AG04449 (cell line): ENCODE data around the gene SOCS4.
A peak's percentile ranks its signal among the peaks of the same experiment; 100 is the strongest.

Experiments
- CTCF ChIA-PET: fragments of 350-600 bp; formaldehyde crosslinking; extraction: SDS; loops from one replicate; lab custom pipeline; 2021; ENCODE audit warnings: antibody characterized with exemption; lab: Yijun Ruan, JAX
- POLR2A ChIA-PET: fragments of 400-600, 350-600 bp; formaldehyde crosslinking; extraction: SDS; loops from one replicate; lab custom pipeline; 2020; ENCODE audit warnings: antibody characterized with exemption, inconsistent platforms; lab: Yijun Ruan, JAX
- DNase-seq: peaks from one replicate; pipeline ENCODE4 v3.0.0-alpha.2; 2010; ENCODE audit warnings: low read depth, low spot score
- H3K4me3 ChIP-seq: 2 replicates; pipeline ENCODE4 v1.5.1; 2011; ENCODE audit warnings: low read depth, mild to moderate bottlenecking, control low read depth, low read length
- TF ChIP-seq, protein P1 (sequence below): IDR thresholded peaks from one replicate; pipeline ENCODE4 v1.5.1; 2011; ENCODE audit warnings: mild to moderate bottlenecking, moderate library complexity, low read length, control low read depth, inconsistent platforms; ENCODE audit not compliant: insufficient read depth; ENCODE audit errors: missing control alignments

The SOCS4 gene

DNA sequence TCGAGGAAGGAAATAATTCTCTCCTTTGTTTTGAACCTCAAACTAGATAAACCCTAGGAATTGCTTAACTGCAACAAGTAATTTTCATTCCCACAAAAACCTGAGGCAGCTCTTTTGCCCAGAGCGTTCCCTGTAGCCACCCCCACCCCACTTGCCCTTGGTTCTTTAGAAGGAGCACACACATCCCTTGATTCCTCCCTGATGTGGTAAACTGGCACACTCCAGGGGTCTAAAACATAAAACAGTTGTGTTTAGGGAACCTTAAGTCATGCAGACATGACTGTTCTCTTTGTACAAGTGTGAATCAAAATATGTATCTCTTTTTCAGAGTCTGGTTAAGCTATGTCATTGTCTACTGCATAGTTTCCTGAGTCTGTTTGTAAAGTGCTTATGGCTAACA, 38.4 kb downstream of the SOCS4 start:
- TF ChIP-seq, protein P1, sequence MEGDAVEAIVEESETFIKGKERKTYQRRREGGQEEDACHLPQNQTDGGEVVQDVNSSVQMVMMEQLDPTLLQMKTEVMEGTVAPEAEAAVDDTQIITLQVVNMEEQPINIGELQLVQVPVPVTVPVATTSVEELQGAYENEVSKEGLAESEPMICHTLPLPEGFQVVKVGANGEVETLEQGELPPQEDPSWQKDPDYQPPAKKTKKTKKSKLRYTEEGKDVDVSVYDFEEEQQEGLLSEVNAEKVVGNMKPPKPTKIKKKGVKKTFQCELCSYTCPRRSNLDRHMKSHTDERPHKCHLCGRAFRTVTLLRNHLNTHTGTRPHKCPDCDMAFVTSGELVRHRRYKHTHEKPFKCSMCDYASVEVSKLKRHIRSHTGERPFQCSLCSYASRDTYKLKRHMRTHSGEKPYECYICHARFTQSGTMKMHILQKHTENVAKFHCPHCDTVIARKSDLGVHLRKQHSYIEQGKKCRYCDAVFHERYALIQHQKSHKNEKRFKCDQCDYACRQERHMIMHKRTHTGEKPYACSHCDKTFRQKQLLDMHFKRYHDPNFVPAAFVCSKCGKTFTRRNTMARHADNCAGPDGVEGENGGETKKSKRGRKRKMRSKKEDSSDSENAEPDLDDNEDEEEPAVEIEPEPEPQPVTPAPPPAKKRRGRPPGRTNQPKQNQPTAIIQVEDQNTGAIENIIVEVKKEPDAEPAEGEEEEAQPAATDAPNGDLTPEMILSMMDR, result no peak
- H3K4me3 ChIP-seq, result no peak overlapping the region
- ChIA-PET POLR2A (no interaction called here), CTCF (interaction anchor here (1.3 to 3.8 kb wide), 5 partner anchors 11 to 96 kb away, joined by 3 to 28 read pairs (median 4); partner anchors contain the start of gene MAPK1IP1L)
- DNase-seq, result no peak

DNA sequence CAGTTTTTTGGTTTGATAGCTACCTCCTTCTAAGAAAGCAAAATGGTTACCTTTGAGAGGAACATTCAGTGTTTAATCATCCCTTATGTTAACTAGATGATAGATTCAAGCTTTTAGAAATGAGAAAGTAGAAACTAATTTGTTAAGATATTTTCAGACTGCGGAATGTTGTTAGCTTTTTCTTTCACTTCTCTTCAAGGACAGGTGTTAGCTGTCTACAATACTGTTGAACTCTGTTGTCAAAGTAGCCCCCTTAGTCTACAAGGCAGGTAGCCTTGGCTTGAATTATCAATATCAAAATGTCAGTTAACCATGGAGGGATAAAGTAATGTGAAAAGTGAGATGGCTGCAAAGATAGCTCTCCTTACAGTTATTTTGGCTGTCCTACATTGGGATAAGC, 39.2 kb downstream of the SOCS4 start:
- ChIA-PET CTCF (interaction anchor here (1.3 to 3.8 kb wide), 5 partner anchors 10 to 95 kb away, joined by 3 to 28 read pairs (median 4); partner anchors contain the start of gene MAPK1IP1L), POLR2A (no interaction called here)
- TF ChIP-seq, protein P1, result no peak
- H3K4me3 ChIP-seq, result no peak overlapping the region
- no peak for DNase-seq

DNA sequence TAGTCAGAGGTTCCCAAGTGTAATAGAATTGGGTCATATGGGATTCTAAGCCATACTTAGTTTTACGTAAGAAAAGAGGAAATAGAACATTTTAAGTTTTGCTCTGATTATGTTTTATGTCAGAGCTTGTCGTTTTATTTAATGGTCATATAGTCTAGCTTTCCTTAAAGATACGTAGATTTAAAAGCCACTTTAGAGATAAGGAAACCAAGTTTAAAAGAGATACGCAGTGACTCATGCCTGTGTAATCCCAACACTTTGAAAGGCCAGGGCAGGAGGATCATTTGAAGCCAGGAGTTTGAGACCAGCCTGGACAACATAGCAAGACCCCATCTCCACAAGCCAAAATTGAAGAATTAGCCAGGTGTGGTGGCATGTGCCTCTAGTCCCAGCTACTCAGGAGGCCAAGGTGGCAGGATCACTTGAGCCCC, 44.0 kb downstream of the SOCS4 start:
- TF ChIP-seq, protein P1, result no peak
- DNase-seq, result no peak
- ChIA-PET POLR2A (no interaction called here), CTCF (interaction anchor here (1.3 to 3.8 kb wide), 5 partner anchors 12 to 89 kb away, joined by 3 to 33 read pairs (median 5); partner anchors contain the start of gene MAPK1IP1L)
- no peak overlapping the region for H3K4me3 ChIP-seq

DNA sequence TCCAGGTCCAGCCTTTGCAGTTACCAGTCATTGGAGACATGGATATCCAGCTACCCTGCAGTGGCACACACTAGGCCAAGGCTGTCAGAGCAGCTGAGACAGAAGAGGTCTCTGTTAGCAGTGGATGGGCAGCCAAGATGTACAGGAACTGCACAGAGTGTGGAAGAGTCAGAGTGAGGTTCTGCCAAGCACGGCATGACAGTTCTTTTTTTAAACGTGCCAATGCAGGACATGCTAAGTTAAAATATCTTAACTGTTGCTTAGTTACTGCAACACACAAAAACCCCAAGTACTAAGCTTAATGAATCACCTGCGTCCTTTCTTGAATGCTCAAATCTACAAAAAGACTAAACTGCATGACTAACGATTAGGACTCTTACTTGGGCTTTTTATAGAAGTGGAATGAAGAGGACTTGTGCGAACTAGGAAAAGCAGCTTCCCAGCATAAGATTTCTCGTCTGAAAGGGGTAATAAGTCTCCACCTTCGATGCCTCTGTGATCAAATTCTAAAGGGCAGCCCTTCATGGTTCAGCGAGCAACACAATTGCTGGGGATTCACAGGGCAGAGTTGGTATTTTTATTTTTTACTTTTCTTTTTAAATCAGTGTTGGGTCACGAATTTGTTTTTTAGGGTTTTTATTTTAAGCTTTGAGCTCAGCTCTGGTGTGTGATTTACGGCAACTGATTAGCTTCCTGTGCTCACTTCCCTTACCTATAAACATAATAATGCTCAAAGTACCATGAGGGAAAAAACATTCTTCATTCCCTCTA, 45.0 kb downstream of the SOCS4 start:
- TF ChIP-seq, protein P1, result no peak

DNA sequence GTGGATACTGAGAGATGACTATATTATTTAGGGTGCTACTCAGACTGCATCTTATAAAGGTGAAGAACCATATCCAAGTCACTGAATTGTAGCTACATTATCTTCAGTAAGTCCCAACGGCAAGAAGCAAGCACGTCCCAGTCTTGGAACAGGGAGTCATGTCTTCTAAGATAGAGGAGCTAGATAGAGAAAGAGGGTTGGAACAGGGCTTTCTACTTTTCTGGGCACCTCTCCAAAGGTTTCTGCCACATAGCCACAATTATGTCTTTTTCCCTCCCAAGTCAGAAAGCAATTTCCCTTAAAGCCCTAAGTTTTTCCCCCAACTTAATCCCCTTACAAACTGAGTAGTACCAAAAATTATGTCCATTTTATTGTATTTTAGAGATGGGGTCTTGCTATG, 46.8 kb downstream of the SOCS4 start:
- DNase-seq, result no peak
- POLR2A ChIA-PET, result interaction anchor here (2.7 kb wide), 1 partner anchor 22 kb away, joined by 12 read pairs; the partner anchor contains the start of gene MAPK1IP1L
- TF ChIP-seq, protein P1, result no peak
- H3K4me3 ChIP-seq, result no peak overlapping the region
- CTCF ChIA-PET, result interaction anchor here (2.0 kb wide), 1 partner anchor 87 kb away, joined by 6 read pairs; no protein-coding TSS in a partner anchor

More for the DNA sequence above, 45.0 kb downstream of the SOCS4 start:
- ChIA-PET CTCF (interaction anchor here (0.6 to 3.8 kb wide), 11 partner anchors 9 to 127 kb away, joined by 3 to 33 read pairs (median 4); partner anchors contain the start of gene MAPK1IP1L), POLR2A (interaction anchor here (0.7 to 2.7 kb wide), 4 partner anchors 21 to 127 kb away, joined by 3 to 12 read pairs (median 8); partner anchors contain the start of gene MAPK1IP1L)
- DNase-seq, result peak; percentile 90
- no peak overlapping the region for H3K4me3 ChIP-seq

DNA sequence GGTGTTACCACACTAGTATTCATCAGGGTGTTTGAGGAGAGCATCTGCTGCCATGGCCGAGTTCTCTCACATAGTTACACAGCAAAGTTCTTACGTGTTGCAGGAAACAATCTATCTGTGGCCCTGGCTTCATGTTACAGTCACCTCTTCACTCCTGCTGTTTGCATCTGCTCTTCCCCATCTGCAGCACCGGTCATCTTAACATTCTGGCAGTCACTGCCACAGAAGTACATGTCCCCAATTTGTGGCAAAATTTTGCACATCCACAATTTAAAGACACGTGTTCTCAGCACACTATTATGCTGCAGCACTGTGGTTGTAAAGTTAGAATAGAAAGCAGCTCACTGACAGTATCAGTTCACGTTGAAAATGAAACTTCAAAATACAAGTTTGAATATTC, 47.6 kb downstream of the SOCS4 start:
- TF ChIP-seq, protein P1, result no peak
- ChIA-PET CTCF (interaction anchor here (0.7 to 2.0 kb wide), 3 partner anchors 13 to 86 kb away, joined by 4 to 6 read pairs (median 4); no protein-coding TSS in a partner anchor), POLR2A (no interaction called here)
- DNase-seq, result no peak
- H3K4me3 ChIP-seq, result peak overlapping the region; percentile 26
